HepG2 (cell line): ENCODE results near the gene SAPCD1. TPM values are rescaled to one million over a fixed set of nuclear protein-coding genes. Genes with fewer than 3 reads are reported as not detected.
A peak's percentile ranks its signal among the peaks of the same experiment; 100 is the strongest.

Experiments used
- ATAC-seq: fragments of 200-7000 bp; cut with Tn5 transposase; 3 replicates; pipeline ENCODE4 v1.9.1; 2020; ENCODE audit warnings: mild to moderate bottlenecking, moderate library complexity
- BruUV-seq: library from RNA; stranded (reverse); fragments of 400-500 nt; replicated peaks from 2 replicates; lab custom pipeline; 2021; lab: Mats Ljungman, UMichigan
- CTCF ChIA-PET: fragments of 300-600 bp; formaldehyde crosslinking; extraction: SDS; loops from one replicate; lab custom pipeline; 2021; ENCODE audit warnings: low total read pairs, inconsistent platforms, low intra/inter-chr PET ratio; lab: Yijun Ruan, JAX
- POLR2A ChIA-PET: fragments of 350-600 bp; sonication (Branson Sonifier 250); formaldehyde crosslinking; loops from one replicate; lab custom pipeline; 2020; ENCODE audit warnings: antibody characterized with exemption, inconsistent platforms; lab: Yijun Ruan, JAX
- DNase-seq: peaks from one replicate; pipeline ENCODE4 v3.0.0-alpha.2; 2015; ENCODE audit warnings: low spot score
- FAIRE-seq: peaks from 3 replicates; lab custom pipeline; 2011; peaks lifted over from hg19 to GRCh38; lab: Jason Lieb, UNC
- H2AFZ ChIP-seq: one replicate; pipeline ENCODE4 v1.6.1; 2011; ENCODE audit warnings: low read length, inconsistent platforms
- H3K27ac ChIP-seq: fragments of 300-600 bp; 3 replicates; pipeline ENCODE4 v1.8.0; 2011; ENCODE audit warnings: mixed run types, mild to moderate bottlenecking, mixed read lengths, low read length, inconsistent platforms; ENCODE audit not compliant: insufficient read depth; ENCODE audit errors: extremely low read length
- H3K27me3 ChIP-seq, 2 experiments: fragments of 200-600 bp in 1 of 2; 2 replicates in 1 of 2; 3 replicates in 1 of 2; pipeline versions ENCODE4 v1.6.0 to v1.8.0; 2011; ENCODE audit warnings: low read length in 2 of 2, mild to moderate bottlenecking in 2 of 2, moderate library complexity in 2 of 2, inconsistent platforms in 1 of 2; ENCODE audit not compliant: insufficient read depth in 2 of 2, control insufficient read depth in 1 of 2
- H3K36me3 ChIP-seq, 2 experiments: fragments of 200-600 bp in 1 of 2; replicated peaks in 1 of 2; 2 replicates in 1 of 2; 3 replicates in 1 of 2; pipeline versions ENCODE4 v1.5.1 to v1.8.0; 2011; ENCODE audit warnings: low read length in 2 of 2, inconsistent platforms in 1 of 2; ENCODE audit not compliant: insufficient read depth in 2 of 2, control insufficient read depth in 1 of 2
- H3K4me1 ChIP-seq: 2 replicates; pipeline ENCODE4 v1.5.1; 2012; ENCODE audit warnings: low read length, inconsistent platforms; ENCODE audit not compliant: insufficient read depth
- H3K4me2 ChIP-seq: 2 replicates; pipeline ENCODE4 v1.6.0; 2011; ENCODE audit warnings: low read depth, low read length, inconsistent platforms
- H3K4me3 ChIP-seq, 3 experiments: fragments of 200-600 bp in 1 of 3; sonication (generic), shearing (Covaris generic) in 1 of 3; replicated peaks in 1 of 3; 2 replicates each; pipeline ENCODE4 v1.5.1; 2011 to 2016; ENCODE audit warnings: low read length in 3 of 3, inconsistent platforms in 2 of 3, low read depth in 2 of 3, mild to moderate bottlenecking in 2 of 3, control low read depth in 1 of 3, mixed read lengths in 1 of 3; ENCODE audit not compliant: insufficient read depth in 1 of 3
- H3K79me2 ChIP-seq: one replicate; pipeline ENCODE4 v1.6.1; 2011; ENCODE audit warnings: low read length, inconsistent platforms; ENCODE audit not compliant: insufficient read depth
- H3K9ac ChIP-seq: 2 replicates; pipeline ENCODE4 v1.6.0; 2011; ENCODE audit warnings: mild to moderate bottlenecking, low read depth, low read length, inconsistent platforms; ENCODE audit not compliant: insufficient read depth
- H3K9me3 ChIP-seq: 2 replicates; pipeline ENCODE4 v1.5.1; 2012; ENCODE audit warnings: mild to moderate bottlenecking, low read length
- H4K20me1 ChIP-seq: 2 replicates; pipeline ENCODE4 v1.6.0; 2011; ENCODE audit warnings: inconsistent platforms, mild to moderate bottlenecking, low read length, moderate library complexity; ENCODE audit not compliant: insufficient read depth
- ARNTL ChIP-seq: sonication (generic); formaldehyde crosslinking; IDR thresholded peaks from 2 replicates; pipeline ENCODE4 v1.4.0; 2020; ENCODE audit warnings: mild to moderate bottlenecking, missing genetic modification reagents
- ASH2L ChIP-seq: fragments of 300-600, 200-600 bp; sonication (generic); IDR thresholded peaks from 2 replicates; pipeline ENCODE4 v1.7.0; 2017; ENCODE audit warnings: low read depth, mild to moderate bottlenecking, moderate library complexity, mixed read lengths, low read length; ENCODE audit not compliant: insufficient read length
- ATF7-NPFF ChIP-seq: sonication (generic); formaldehyde crosslinking; IDR thresholded peaks from 2 replicates; pipeline ENCODE4 v1.8.1; 2023; ENCODE audit warnings: mild to moderate bottlenecking, low read depth, missing genetic modification reagents, moderate library complexity
- DMAP1 ChIP-seq: IDR thresholded peaks from 2 replicates; pipeline ENCODE4 v1.6.1; 2016
- PLRG1 ChIP-seq: fragments of 450-650 bp; conservative IDR thresholded peaks from 2 replicates; pipeline ENCODE4 v1.6.1; 2016
- POLR2AphosphoS2 ChIP-seq: IDR thresholded peaks from 2 replicates; pipeline ENCODE4 v1.6.1; 2011; ENCODE audit warnings: low read depth, low read length, improper control_type of control experiment
- SRSF1 ChIP-seq: fragments of 200-400 bp; formaldehyde crosslinking; optimal IDR thresholded peaks from 2 replicates; pipeline ENCODE3; 2017; ENCODE audit warnings: mild to moderate bottlenecking, low read depth, low read length, moderate library complexity
- ZBTB38 ChIP-seq: sonication (generic); formaldehyde crosslinking; IDR thresholded peaks from 2 replicates; pipeline ENCODE4 v1.5.1; 2020; ENCODE audit warnings: mild to moderate bottlenecking, missing genetic modification reagents
- ZNF224 ChIP-seq: sonication (generic); formaldehyde crosslinking; IDR thresholded peaks from 2 replicates; pipeline ENCODE4 v1.5.0; 2020; ENCODE audit warnings: mild to moderate bottlenecking, missing genetic modification reagents
- ZNF614 ChIP-seq: IDR thresholded peaks from 2 replicates; pipeline ENCODE4 v1.6.1; 2018; ENCODE audit warnings: missing biosample characterization, missing genetic modification reagents, inconsistent platforms, borderline replicate concordance
- WGBS: methylation state at CpG from one replicate; pipeline ENCODE4 v1.1.6; 2017; ENCODE audit warnings: low lambda C conversion rate; 5-methylcytosine and 5-hydroxymethylcytosine counted together
- in situ Hi-C: cut with HindIII; loops from 2 replicates; pipeline ENCODE4 v1.10.0; 2017; ENCODE audit warnings: low pct_unique_long_range_greater_than_20kb; ENCODE audit not compliant: extremely low pct_ligation_motif_present
- intact Hi-C: fragments of 100-400 bp; cut with micrococcal nuclease; formaldehyde crosslinking; loops from one replicate; pipeline ENCODE4 v1.10.0; 2022; ENCODE audit not compliant: unreplicated experiment
- polyA plus RNA-seq, 8 experiments: library from polyadenylated mRNA; depleted of rRNA in 3 of 8; stranded (reverse) in 7 of 8; unstranded in 1 of 8; fragments of >200 nt; fragmentation: Illumina TruSeq in 4 of 8; extraction: Trizol in 4 of 8; gene quantifications; 2 replicates each; pipeline versions ENCODE4 v1.2.1 to v1.2.3, GENCODE V29; 2011 to 2016; ENCODE audit warnings: low read depth in 4 of 8, missing spikeins in 1 of 8, mixed read lengths in 1 of 8; ENCODE audit not compliant: insufficient read depth in 1 of 8
- total RNA-seq, 5 experiments: library from RNA; depleted of rRNA; stranded (reverse); fragments of >200 nt; fragmentation: Illumina TruSeq; extraction: Trizol; gene quantifications; 2 replicates each; pipeline ENCODE4 v1.2.3, GENCODE V29; 2016; ENCODE audit warnings: low read depth in 1 of 5
- TF ChIP-seq, protein P1 (sequence below): sonication (generic); formaldehyde crosslinking; IDR thresholded peaks from 2 replicates; pipeline ENCODE4 v1.4.0; 2020; ENCODE audit warnings: missing genetic modification reagents, borderline replicate concordance
- TF ChIP-seq, protein P2 (sequence below): sonication (generic); formaldehyde crosslinking; IDR thresholded peaks from 2 replicates; pipeline ENCODE4 v1.4.0; 2020; ENCODE audit warnings: missing genetic modification reagents
- TF ChIP-seq, protein P3 (sequence below): sonication (generic); formaldehyde crosslinking; conservative IDR thresholded peaks from 2 replicates; pipeline ENCODE4 v1.4.0; 2020; ENCODE audit warnings: mild to moderate bottlenecking, missing genetic modification reagents, moderate library complexity

Gene SAPCD1
- total and polyA plus RNA-seq, 2 of the 13 experiments (the other 11 are each of a cell fraction or from before 2014, with no cell fraction given): 2.5 to 3.9 TPM

DNA sequence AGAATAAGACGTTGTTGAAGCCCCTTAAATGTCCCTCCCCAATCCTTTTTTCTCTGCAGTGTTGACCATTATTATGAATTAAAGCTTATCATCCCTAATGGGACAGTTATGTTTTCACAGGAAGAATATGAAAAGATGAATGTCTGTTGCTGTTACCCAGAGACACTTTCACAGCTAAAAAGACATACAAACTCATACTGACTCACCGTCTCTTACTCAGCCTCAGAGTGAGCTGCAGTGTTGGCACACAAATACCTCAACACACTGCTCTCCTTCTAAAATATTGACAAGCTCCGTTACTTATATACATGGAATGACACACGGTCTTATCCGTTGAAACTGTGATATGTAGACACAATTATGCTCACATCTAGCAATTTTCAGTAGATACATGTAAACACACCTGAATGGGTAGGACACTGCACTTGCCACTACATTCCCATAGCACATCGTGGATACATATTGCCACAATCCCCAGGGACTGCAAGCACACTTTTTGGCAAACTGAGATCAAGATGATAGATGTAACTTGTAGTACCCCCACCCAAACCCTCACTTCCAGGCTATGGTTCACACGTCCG, 9.6 kb upstream of the SAPCD1 start:
- WGBS: 75% methylated on average over 8 of the region's 8 CpGs
- TSS peak; percentile 26 for BruUV-seq
- Histone ChIP-seq H3K27me3 (no peaks in the 10 kb centered on the region), H3K4me2 (no peak overlapping the region), H3K4me1 (peaks cover 11% of the 10 kb centered on the region), H3K36me3 (no peaks in the 10 kb centered on the region), H3K9ac (no peak overlapping the region), H3K79me2 (no peaks in the 10 kb centered on the region), H2AFZ (no peak overlapping the region), H3K4me3 (no peak overlapping the region), H3K9me3 (no peaks in the 10 kb centered on the region), H4K20me1 (no peaks in the 10 kb centered on the region), H3K27ac (no peak overlapping the region)
- TF ChIP-seq ATF7-NPFF (no peak), DMAP1 (no peak), ZBTB38 (no peak), SRSF1 (no peak), ZNF614 (CRISPR knock-in tag) (no peak), ARNTL (CRISPR knock-in tag) (no peak), ZNF224 (CRISPR knock-in tag) (no peak), PLRG1 (no peak), ASH2L (no peak), POLR2AphosphoS2 (no peak)
- TF ChIP-seq, protein P1, sequence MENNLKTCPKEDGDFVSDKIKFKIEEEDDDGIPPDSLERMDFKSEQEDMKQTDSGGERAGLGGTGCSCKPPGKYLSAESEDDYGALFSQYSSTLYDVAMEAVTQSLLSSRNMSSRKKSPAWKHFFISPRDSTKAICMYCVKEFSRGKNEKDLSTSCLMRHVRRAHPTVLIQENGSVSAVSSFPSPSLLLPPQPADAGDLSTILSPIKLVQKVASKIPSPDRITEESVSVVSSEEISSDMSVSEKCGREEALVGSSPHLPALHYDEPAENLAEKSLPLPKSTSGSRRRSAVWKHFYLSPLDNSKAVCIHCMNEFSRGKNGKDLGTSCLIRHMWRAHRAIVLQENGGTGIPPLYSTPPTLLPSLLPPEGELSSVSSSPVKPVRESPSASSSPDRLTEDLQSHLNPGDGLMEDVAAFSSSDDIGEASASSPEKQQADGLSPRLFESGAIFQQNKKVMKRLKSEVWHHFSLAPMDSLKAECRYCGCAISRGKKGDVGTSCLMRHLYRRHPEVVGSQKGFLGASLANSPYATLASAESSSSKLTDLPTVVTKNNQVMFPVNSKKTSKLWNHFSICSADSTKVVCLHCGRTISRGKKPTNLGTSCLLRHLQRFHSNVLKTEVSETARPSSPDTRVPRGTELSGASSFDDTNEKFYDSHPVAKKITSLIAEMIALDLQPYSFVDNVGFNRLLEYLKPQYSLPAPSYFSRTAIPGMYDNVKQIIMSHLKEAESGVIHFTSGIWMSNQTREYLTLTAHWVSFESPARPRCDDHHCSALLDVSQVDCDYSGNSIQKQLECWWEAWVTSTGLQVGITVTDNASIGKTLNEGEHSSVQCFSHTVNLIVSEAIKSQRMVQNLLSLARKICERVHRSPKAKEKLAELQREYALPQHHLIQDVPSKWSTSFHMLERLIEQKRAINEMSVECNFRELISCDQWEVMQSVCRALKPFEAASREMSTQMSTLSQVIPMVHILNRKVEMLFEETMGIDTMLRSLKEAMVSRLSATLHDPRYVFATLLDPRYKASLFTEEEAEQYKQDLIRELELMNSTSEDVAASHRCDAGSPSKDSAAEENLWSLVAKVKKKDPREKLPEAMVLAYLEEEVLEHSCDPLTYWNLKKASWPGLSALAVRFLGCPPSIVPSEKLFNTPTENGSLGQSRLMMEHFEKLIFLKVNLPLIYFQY (CRISPR knock-in tag): no peak
- TF ChIP-seq, protein P2, sequence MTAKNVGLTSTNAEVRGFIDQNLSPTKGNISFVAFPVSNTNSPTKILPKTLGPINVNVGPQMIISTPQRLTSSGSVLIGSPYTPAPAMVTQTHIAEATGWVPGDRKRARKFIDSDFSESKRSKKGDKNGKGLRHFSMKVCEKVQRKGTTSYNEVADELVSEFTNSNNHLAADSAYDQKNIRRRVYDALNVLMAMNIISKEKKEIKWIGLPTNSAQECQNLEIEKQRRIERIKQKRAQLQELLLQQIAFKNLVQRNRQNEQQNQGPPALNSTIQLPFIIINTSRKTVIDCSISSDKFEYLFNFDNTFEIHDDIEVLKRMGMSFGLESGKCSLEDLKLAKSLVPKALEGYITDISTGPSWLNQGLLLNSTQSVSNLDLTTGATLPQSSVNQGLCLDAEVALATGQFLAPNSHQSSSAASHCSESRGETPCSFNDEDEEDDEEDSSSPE: no peak
- TF ChIP-seq, protein P3, sequence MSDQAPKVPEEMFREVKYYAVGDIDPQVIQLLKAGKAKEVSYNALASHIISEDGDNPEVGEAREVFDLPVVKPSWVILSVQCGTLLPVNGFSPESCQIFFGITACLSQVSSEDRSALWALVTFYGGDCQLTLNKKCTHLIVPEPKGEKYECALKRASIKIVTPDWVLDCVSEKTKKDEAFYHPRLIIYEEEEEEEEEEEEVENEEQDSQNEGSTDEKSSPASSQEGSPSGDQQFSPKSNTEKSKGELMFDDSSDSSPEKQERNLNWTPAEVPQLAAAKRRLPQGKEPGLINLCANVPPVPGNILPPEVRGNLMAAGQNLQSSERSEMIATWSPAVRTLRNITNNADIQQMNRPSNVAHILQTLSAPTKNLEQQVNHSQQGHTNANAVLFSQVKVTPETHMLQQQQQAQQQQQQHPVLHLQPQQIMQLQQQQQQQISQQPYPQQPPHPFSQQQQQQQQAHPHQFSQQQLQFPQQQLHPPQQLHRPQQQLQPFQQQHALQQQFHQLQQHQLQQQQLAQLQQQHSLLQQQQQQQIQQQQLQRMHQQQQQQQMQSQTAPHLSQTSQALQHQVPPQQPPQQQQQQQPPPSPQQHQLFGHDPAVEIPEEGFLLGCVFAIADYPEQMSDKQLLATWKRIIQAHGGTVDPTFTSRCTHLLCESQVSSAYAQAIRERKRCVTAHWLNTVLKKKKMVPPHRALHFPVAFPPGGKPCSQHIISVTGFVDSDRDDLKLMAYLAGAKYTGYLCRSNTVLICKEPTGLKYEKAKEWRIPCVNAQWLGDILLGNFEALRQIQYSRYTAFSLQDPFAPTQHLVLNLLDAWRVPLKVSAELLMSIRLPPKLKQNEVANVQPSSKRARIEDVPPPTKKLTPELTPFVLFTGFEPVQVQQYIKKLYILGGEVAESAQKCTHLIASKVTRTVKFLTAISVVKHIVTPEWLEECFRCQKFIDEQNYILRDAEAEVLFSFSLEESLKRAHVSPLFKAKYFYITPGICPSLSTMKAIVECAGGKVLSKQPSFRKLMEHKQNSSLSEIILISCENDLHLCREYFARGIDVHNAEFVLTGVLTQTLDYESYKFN (CRISPR knock-in tag): no peak
- in situ Hi-C loops: no loop called here
- intact Hi-C loops: no loop called here
- FAIRE-seq (peak; percentile 32), ATAC-seq (peak; percentile 33; the same call in 1 of the 3 replicates), DNase-seq (no peak)
- CTCF ChIA-PET: no interaction called here
- POLR2A ChIA-PET: interaction anchor here (0.8 to 11.5 kb wide), 4 partner anchors 14 to 75 kb away, joined by 3 to 96 read pairs (median 8); partner anchors contain the start of genes CLIC1, HSPA1B, MSH5 and VWA7
